GM19099 (cell line): ENCODE results near the gene GPBAR1.

Experiments
- POLR2A ChIP-seq: IDR thresholded peaks from 3 replicates; pipeline ENCODE4 v1.6.1; 2011; ENCODE audit warnings: low read depth; ENCODE audit not compliant: insufficient read length; ENCODE audit errors: extremely low read depth

GPBAR1 gene

GRCh38 chr2:218271865-218272530, 11.2 kb downstream of the GPBAR1 start:
- no peak for TF ChIP-seq POLR2A

GRCh38 chr2:218272531-218273212, 11.9 kb downstream of the GPBAR1 start:
- TF ChIP-seq POLR2A, result no peak

- no peak for TF ChIP-seq POLR2A
These were observed 13.1 kb downstream of the GPBAR1 start for GRCh38 chr2:218273908-218274249.

DNA sequence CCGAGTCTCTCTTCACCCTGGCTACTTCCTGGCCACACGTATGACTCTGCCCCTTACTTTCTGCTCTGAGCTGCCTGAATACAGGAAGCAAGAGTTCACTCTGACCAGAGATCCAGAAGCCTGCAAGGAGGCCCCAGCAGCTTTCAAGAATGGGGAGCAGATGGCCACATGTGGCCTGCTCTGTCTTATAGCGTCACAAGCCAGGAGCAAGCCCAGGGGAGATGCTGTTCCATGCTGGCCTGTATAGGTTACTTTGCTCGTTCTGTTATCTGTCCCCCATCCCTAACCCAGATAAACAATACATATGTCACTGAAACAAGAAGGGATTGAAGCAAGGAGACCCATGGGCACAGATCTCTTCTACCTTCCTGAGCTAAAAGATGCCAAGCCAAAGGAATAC, 13.8 kb downstream of the GPBAR1 start:
- TF ChIP-seq POLR2A, result no peak

DNA sequence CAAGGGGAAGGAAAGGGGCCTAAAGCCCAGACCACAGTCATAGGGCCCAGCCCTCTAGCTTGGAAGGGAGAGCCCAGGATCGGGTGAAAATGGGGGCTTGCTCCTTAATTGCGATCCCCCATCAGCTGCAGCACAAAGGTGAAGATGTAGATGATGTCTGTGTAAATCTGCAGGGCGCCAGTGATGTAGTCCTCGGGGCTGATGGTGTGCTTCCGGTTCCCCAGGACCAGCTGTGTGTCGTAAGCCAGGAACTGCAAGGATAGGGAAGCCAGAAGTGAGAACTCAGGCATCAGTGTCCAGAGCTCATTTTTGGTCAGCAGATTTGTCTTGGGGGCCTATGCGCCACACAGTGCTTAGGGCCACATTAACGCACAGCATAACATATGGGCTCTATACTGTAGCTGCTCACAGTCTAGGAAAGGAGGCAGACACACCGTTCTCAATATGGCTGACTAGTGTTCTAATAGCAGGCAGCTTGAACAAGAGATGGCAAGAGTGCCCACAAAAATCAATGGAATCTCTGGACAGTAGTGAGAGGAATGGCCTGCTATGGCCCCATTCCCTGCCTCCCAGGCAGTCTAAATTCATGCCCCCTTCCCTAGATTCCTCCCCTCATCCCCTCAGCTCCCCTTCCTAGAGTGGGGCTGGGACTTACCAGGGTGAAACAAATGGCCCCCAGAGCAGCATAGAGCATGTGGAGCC, 14.7 kb downstream of the GPBAR1 start:
- TF ChIP-seq POLR2A, result no peak

GRCh38 chr2:218276986-218277755, 16.4 kb downstream of the GPBAR1 start:
- TF ChIP-seq POLR2A, result no peak

GRCh38 chr2:218277921-218278320, 17.1 kb downstream of the GPBAR1 start:
- no peak for TF ChIP-seq POLR2A

DNA sequence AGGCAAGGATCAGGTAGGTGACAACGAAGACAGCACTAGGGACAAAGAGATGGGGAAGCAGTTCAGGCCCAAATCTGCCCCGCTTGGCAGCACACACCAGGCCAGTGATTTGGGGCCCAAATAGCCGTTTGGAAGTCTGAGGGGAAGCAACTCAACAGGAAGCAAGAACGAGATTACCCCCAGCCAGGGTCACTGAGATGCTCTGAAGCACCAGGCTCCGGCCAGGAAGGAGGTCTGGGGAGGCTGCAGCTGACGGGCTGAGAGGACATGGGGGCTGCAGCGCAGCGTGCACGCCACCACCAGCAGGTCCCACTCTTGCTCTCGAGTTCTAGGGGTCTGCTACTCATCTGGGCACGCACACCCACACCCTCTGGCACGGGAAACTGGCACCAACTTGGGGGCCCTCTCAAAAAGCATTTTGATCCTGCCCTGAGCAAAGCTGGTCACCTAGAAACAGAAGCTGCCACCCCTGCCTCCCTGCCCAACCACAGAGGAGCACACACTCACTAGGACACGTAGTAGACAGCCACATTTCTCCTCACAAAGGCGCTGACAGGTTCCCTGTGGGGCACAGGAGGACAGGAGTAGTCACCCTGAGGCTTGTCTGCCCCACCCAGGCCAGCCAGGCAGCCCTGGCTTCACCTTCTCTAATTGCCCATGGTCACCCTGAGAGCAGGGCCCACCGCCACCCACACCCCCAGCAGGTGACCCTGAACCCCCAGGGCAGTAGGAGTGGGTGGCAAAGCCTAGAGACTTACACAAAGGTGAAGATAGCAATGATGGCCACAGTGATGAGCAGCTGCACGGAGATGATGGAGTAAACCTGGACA, 17.9 kb downstream of the GPBAR1 start:
- no peak for TF ChIP-seq POLR2A

GRCh38 chr2:218280260-218280870, 19.6 kb downstream of the GPBAR1 start:
- no peak for TF ChIP-seq POLR2A

DNA sequence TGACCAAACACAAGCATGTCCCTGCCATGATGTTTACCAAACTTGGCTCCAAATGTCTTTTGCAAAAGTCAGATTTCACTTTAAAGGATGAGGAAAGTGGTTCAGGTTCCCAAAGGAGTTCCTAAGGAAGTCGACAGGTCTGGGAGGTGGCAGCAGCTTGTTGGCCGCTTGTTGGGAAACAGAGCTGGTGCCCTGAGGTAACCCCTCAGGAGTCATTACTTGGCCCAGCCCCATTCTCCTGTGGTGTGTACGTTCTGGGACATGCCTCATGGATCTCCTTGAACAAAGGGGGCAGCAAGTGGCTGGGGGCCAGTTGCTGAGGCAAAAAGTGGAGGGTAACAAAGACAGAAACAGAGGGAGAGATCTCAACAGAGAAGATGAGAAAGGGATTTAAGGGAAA, 20.6 kb downstream of the GPBAR1 start:
- TF ChIP-seq POLR2A, result no peak

DNA sequence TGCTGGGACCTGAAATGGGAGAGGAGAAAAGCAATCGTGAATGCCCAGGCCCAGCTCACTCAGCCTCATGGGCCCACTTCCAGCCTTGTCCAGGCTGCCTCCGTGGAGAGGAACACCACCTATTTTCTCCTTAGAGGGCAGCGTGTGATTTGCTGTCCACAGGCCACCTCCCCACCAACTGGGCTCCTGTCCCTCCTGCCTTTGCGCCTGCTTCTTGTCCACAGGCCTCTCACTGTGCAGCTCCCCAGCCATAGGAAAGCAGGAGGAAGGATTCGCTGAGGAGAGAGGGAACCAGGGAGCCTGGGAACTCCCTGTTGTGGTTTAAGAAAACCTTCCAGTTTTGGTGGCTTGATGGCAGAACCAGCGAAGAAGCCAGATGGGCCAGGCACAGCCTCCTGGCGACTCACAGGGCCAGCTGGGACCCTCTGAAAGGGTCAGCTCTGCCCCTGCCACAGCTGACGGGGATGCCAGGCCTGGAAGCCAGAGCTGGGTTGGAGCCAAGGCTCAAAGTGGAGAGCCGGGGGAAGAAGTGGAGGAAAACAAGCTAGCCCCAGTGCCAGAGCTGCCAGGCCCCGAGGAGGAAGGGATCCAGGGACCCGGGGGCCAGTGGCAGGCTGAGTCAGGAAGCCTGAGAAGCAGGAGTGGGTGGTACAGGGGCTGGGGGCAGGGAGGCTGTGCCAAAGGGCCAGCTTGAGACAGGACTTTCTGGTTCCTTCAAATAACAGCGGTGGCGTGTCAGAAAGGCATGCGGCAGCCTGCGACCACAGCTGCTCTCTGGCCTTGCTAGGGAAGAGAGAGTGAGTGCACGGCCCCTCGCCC, 21.6 kb downstream of the GPBAR1 start:
- TF ChIP-seq POLR2A, result no peak

- TF ChIP-seq POLR2A, result no peak
These were observed 23.4 kb downstream of the GPBAR1 start for GRCh38 chr2:218284106-218284811.

GRCh38 chr2:218285604-218286003, 24.8 kb downstream of the GPBAR1 start:
- TF ChIP-seq POLR2A, result no peak
